Fibroblast of the aortic adventitia (primary cell): Measurements from ENCODE around the gene HSPB8. TPM values are rescaled to one million over a fixed set of nuclear protein-coding genes. Genes with fewer than 3 reads are reported as not detected.
"Not testable (repeated sequence)": the region's sequence is repeated elsewhere in the genome, so short reads cannot be mapped to it uniquely, and the experiment has no call there.

Experiments used
- DNase-seq: peaks from one replicate; pipeline ENCODE4 v3.0.0-alpha.2; 2010; ENCODE audit warnings: low read depth
- H3K4me3 ChIP-seq: 2 replicates; pipeline ENCODE4 v1.5.1; 2011; ENCODE audit warnings: low read depth, mild to moderate bottlenecking, control low read depth, low read length, moderate library complexity
- total RNA-seq: library from RNA; depleted of rRNA; stranded (reverse); fragments of >200 nt; gene quantifications from 2 replicates; pipeline ENCODE4 v1.2.3, GENCODE V29; 2012; ENCODE audit warnings: low replicate concordance
- TF ChIP-seq, protein P1 (sequence below): IDR thresholded peaks from 2 replicates; pipeline ENCODE4 v1.5.1; 2011; ENCODE audit warnings: mild to moderate bottlenecking, low read length, control low read depth, inconsistent platforms; ENCODE audit not compliant: insufficient read depth

The HSPB8 gene
- total RNA-seq, 1 donor: 7.7 TPM

DNA sequence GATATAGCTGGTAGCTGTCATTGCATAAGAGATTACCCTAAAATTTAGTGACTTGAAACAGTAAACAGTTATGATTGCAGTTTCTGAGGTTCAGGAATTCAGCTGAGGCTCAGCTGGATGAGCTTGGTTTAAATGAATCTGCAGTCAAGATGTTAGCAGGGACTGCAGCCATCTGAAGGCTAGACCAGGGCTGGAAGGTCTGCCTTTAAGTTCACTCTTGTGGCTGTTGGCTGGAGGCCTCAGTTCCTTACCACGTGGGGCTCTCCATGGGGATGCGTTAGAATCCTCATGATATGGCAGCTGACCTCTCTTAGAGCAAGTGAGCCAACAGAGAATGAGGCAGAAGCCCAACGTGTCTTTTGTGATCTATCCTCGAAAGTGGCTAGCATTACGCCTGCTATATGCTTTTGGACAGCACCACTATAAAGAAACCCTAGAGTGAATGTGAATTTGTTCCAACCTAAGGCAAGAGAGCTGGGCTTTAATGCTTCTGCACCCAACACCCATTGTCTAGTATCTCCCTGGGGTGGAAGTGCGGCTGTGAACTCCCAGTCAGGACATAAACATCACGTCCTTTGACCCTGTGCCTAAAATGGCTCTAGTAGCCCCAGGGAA is 26.0 kb downstream of the HSPB8 start:
- no peak for DNase-seq
- no peak overlapping the region for H3K4me3 ChIP-seq
- TF ChIP-seq, protein P1, sequence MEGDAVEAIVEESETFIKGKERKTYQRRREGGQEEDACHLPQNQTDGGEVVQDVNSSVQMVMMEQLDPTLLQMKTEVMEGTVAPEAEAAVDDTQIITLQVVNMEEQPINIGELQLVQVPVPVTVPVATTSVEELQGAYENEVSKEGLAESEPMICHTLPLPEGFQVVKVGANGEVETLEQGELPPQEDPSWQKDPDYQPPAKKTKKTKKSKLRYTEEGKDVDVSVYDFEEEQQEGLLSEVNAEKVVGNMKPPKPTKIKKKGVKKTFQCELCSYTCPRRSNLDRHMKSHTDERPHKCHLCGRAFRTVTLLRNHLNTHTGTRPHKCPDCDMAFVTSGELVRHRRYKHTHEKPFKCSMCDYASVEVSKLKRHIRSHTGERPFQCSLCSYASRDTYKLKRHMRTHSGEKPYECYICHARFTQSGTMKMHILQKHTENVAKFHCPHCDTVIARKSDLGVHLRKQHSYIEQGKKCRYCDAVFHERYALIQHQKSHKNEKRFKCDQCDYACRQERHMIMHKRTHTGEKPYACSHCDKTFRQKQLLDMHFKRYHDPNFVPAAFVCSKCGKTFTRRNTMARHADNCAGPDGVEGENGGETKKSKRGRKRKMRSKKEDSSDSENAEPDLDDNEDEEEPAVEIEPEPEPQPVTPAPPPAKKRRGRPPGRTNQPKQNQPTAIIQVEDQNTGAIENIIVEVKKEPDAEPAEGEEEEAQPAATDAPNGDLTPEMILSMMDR: no peak

DNA sequence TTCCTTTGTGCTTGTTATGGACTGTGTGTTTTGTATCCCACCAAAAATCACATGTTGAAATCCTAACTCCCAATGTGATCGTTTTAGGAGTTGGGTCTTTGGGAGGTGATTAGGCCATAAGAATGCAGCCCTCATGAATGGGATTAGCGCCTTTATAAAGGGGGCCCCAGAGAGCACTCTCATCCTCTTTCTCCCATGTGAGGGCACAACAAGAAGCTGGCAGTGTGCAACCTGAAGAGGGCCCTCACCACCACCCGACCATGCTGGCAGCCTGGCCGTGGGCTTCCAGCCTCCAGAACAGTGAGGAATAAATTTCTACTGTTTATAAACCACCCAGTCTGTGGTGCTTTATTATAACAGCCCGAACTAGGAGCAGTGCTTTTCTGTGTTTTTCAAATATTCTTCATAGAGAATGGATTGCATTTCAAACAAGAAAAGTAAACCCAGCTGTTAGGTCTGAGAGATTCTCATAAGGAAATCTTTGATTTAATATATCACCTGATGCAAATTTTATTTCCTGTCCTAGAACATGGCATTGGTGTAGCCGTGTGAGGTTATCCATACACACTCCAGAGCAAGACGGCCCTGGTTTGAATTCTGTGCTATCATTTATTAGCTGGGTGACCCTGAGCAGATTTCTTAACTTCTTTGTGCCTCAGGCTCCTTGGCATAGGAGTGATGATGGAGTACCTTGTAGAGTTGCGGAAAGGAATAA is 27.8 kb downstream of the HSPB8 start:
- no peak for DNase-seq
- H3K4me3 ChIP-seq: no peak overlapping the region
- TF ChIP-seq, protein P1: no peak

DNA sequence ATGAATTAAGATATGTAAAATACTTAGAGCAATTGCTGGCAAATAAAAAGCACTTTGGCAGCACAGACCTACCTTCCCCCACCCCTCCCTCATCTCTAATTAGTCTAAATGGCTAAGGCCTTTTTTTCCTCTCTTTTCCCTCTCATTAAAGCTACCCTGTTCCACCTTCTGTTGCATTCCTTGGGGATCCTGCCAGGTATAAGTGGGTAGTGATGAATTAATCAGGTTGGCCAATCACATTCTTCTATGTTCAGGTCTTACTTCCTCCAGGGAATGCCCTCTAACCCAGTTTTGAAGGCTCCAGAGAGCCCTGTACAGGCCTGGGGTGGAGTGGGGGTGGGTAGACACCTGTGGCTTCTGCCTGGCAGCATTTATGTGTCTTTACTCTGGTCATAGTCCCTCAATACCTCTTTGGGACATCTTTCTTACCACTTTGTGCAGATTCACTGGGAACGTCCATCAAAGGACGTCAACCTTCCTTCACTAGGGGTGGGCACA is 28.4 kb downstream of the HSPB8 start:
- TF ChIP-seq, protein P1: no peak
- DNase-seq: no peak
- no peak overlapping the region for H3K4me3 ChIP-seq

DNA sequence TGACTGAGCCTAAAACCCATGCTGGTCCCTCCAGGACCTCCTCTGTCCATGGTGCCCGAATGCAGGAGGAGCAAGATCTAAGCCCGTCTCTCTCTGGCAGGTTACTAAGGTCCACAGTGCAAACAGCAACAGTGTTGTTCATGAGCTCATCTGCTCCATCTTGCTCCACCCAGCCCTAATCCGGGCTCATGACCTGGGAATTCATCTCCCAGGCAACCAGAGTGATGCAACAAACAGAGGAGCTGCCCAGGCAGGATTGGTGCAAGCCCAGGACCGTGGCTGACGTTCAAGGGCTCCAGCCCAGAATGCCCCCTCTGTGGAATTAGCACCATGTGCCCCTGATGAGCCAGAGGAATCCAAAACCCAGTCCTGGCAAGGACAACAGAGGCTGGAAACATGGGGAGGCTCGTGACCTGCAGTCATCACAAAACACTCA is 29.9 kb downstream of the HSPB8 start:
- peak; percentile 75 for DNase-seq
- no peak overlapping the region for H3K4me3 ChIP-seq
- TF ChIP-seq, protein P1: no peak

DNA sequence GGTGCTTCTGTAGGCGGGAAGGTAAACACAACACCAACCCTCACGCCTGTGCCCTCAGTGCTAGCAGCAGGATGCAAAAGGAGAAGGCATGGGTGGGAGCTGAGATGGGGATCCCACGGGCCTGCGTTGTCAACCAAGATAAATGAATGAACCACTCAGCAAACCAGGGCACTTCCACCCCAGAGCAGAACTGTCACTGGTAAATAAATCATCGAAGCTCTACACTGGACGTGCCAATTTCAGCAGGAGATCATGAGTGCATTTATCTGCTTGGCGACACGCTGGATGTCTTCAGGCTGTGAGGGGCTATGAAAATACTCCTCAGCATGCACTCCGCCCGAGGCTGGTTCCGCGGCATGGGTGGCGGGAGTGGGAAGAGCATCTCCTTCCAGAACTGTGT is 33.2 kb downstream of the HSPB8 start:
- DNase-seq: no peak
- H3K4me3 ChIP-seq: no peak overlapping the region
- TF ChIP-seq, protein P1: no peak

DNA sequence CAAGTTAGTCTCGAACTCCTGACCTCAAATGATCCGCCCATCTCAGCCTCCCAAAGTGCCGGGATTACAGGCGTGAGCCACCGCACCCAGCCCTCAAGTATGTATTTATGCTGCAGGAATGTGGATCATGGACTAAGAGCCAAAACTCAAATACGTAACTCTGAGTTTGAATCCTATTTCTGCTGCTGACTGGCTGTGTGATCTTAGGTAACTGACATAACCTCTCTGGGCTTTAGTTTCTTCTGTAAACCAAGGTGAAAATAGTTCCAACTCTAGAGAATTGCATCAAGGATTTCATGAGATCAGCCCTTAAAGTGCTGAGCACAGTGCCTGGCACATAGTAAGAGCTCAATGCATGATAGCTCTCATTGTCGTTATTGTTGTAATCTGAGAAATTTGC is 37.4 kb downstream of the HSPB8 start:
- H3K4me3 ChIP-seq: no peak overlapping the region
- TF ChIP-seq, protein P1: no peak
- DNase-seq: no peak

DNA sequence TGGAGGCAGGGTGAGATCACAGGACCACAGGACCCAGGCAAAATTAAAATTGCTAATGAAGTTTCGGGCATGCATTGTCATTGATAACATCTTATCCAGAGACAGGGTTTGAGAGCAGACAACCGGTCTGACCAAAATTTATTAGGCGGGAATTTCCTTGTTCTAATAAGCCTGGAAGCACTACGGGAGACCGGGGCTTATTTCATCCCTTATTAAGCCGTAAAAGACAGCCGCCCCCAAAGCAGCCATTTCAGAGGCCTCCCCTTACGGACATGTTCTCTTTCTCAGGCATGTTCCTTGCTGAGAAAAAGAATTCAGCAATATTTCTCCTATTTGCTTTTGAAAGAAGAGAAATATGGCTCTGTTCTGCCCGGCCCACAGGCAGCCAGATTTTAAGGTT is 40.1 kb downstream of the HSPB8 start:
- DNase-seq, H3K4me3 ChIP-seq: not testable (repeated sequence)
